Measurements from ENCODE around the gene PEAK1.

Gene PEAK1

DNA sequence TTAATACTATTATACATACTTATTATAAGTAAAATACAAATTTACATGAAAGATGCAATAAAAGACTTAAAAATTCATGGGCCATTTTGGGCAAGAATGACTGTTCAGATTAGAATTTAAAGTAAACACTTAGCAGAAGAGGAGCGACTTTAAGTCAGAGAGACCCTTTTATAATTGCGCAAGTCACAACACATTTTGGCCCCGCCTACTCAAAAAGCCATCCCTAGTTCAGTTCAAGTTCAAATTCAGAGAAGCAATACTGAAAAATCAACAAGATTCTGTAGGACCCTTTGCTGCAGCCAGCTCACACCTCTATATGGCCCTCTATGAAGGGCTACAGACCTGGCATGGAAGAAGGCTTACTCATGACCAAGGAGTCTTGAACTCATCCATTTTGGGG lies 64.6 kb downstream of the PEAK1 start:
- DNase-seq (ENCODE audit: low read depth): no peak

DNA sequence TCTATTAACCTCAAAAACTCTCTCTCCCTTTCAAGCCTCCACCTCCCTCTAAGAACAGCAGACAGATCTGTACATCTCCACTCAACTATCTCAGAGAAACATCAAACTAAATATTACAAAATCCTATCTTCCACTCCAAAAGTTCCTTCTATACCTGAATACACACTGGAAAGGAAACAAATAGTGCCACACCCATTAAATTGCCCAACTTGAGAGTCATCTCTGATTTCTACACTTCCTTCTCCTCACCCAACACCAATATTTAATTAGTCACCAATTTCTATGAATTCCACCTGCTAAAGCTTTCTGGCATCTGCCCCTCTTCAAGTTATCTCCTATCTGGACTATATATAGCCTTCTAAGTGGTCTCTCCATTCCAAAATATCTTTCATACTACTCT lies 65.8 kb downstream of the PEAK1 start:
- DNase-seq (ENCODE audit: low read depth): no peak

DNA sequence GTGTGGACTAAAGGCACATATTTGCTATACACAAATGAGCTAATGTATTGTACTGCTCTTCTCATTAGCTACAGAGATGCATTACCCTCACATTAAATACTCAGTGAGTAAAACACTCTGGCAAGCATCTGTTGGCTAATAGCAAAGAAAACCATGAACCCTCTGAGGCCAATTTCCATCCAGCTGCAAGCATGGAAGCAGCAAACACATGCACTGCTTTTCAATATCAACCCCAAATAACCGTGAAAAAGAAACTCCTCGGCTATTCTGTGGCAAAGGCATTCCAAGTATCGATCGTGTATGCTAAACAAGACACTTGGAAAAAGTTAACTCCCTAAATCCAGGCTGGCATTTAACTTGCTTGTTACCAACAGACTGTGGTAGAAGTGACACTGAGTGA lies 67.0 kb downstream of the PEAK1 start:
- no peak for DNase-seq (ENCODE audit: low read depth)

DNA sequence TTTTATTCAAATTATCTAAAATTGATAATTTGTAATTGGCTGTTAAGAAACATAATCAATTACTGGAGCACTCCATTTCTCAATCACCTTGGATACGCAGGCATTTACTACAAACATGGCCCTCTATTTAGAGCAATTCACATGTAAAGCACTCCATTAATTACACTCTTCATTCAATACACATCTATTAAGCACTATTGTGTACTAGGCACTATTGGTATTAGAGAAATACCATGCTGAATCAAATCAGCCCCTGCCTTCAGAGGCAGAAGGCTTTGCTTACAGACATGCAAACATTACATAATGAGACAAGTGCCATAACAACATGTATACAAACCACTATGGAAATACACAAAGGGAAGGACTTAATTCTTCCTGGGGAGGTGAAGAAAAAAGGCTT lies 69.1 kb downstream of the PEAK1 start:
- no peak for DNase-seq (ENCODE audit: low read depth)

DNA sequence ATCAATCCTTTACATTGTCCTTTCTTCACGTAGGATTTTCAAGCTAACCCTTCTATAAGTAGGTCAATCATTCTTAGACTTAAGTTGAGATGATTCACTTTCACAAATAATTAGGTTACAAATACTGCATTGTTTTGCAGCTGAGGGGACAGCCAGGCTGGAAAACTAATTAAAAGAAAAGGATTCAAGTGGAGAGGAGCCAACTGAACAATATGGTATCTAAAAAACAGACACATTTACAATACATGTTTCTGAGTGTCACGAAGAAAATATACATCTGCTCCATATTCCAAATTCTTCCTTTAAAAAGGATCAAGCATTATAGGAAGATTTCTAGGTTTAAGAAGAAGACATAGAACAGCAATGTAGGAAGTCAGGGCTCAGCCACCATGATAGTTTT lies 70.2 kb downstream of the PEAK1 start:
- no peak for DNase-seq (ENCODE audit: low read depth)

DNA sequence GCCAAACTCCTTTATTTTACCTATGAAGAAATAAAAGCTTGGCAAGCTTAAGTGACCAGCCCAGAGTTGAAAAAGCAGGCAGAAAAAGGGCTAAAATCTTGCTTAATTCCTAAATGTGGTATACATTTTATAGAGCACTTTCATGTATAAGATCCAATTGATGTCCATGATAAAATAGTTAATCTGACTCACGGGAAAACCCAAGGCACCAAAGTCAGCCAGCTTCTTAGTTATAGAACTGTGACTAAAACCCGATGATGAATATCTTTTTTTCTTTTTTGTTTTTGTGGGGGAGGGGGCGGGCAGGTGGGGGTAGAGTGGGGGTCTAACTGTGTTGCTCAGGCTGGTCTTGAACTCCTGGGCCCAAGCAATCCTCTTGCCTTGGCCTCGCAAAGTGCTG lies 71.4 kb downstream of the PEAK1 start:
- no peak for DNase-seq (ENCODE audit: low read depth)

DNA sequence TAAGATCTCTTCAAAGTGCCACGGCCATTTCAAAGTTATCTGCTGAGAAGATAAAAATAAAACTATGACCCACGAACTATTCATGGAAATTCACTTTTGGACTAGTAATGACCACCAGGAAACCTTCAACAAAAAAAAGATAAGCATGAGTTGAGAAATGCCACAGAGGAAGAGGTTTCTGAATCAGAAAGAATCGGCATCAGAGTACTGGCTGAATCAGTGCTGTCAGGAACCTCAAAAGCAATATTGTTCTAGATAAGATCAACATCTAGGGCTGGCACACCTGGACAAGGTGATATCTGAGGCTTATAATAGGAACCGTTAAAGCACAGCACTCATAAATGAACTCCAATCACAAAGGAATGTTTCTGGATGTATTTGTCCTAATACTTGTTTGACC lies 72.7 kb downstream of the PEAK1 start:
- DNase-seq (ENCODE audit: low read depth): peak; percentile 59

DNA sequence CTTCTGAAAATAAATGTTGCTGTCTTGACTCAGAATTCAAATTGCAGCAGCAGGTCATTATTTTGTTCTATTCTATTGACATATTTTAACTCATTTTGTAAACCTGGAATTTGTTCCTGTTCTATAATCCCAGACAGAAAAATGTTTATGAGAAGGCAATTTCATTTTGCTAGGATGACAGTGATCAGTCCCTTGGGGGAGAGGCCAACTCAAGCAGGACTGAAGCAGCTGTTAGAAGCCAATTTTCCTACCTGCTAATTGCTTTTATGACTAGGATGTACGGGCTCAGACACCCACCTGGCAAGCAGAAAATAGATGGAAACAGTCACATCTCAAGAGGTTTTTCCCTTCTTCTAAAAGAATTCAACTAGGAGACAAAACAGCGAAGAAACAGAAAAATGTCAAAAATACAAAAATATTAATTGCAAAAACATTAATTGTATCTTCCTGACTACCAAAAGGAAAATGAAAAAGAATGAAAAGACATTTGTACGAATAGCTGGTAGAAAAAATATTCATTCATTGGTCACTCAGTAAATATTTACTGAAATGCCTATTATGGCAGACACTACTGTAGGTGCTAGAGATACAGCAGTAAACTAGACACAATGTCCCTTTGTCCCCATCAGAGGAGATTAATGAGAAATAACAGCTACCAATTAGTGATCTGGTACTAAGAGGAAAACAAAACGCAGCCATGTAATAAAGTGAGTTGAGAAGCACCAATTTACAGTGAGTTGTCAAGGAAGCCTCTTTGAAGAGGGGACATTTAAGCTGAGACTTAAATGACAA lies 73.5 kb downstream of the PEAK1 start:
- DNase-seq (ENCODE audit: low read depth): no peak

DNA sequence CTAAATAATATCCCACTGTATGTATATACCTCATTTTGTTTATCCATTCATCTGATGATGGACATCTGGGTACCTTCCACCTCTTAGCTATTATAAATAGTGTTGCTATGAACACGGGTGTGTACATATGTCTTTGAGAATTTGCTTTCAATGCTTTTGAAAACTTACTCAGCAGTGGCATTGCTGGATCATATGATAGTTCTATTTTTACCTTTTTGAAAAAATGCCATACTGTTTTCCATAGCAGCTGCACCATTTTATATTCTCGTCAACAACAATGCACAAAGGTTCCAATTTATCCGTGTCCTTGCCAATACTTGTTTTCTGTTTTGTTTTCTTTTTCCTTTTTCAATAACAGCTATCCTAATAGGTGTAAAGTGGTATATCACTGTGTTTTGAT lies 77.1 kb downstream of the PEAK1 start:
- DNase-seq (ENCODE audit: low read depth): no peak

DNA sequence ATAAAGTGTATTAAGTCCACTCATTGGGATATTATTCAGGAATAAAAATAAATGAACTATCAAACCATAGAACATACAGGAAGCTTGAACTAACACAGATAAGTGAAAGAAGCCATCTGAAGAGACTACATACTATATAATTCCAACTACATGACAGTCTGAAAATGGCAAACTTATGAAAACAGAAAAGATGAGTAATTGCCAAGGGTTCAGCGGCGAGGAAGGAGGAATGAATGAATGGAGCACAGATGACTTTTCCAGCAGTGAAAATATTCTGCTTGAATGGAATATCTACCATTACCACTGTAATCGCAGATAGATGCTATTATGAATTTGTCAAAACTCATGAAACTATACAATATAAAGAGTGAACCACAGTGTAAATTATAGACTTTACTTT lies 79.7 kb downstream of the PEAK1 start:
- DNase-seq (ENCODE audit: low read depth): no peak

DNA sequence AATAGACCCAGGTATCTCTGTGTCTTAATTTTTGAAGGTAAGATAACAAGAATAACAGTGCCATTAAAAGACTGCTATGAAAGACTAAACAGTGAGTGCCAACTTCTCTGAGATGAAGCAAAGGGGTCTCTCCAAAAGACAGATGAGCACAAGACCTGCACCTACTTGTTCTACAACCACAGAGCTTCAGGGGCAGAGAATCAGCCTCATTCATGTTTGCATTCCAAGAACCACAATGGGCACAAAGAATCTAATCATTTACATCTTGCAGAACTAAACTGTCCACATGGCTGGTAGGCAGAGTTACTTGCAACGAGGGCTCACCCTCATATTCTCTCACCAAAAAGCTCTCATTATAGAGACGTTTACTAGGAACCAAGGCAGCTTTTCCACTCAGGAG lies 83.9 kb downstream of the PEAK1 start:
- no peak for DNase-seq (ENCODE audit: low read depth)

DNA sequence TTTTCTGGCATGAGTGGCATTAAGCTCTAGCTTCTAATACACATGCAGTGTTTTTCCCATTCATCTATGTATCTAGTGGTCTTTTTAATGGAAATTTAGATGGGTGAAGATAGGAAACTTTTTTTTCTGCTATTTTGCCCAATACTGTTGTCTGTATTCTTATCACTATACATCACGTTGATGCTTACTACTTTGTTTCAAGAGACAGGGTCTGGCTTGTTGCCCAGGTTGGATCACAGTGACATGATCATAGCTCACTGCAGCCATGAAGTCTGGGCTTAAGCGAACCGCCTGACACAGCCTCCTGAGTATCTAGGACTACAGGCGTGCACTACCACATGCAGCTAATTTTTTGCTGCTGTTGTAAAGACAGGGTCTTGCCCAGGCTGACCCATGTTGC lies 84.6 kb downstream of the PEAK1 start:
- DNase-seq (ENCODE audit: low read depth): peak; percentile 73

DNA sequence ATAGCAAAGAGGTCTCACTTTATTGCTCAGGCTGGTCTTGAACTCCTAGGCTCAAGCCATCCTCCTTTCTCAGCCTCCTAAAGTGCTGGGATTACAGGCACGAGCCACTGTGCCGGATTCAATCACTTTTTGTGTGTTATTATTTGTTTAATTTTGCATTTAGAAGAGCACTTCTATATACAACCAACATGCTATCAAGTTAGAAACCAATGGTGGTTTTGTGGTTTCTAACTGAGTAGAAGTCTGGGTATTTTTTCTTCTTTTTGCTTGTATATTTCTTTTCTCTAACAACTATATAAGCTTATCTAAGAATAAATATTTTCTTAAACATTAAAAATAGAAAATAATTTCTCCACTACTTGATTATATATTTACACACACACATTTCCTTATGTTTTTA lies 86.7 kb downstream of the PEAK1 start:
- no peak for DNase-seq (ENCODE audit: low read depth)

DNA sequence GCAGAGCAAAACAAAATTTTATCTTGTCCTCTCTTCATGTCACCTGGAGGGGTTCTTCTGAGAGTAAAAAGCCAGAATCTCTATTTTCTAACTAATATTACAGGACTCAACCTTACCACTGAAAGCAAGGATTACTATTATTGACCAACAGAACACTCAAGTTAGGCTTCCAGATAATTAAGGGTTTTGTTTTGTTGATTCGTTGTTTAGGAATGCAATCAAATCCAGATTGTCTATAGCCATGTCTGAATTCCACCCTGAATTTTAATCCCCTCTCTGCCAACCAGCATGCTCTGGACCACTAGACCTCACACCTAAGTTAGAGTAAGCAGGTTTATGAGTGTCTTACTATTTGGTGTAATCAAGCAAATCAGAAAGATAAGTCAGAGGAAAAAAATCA lies 90.7 kb downstream of the PEAK1 start:
- no peak for DNase-seq (ENCODE audit: low read depth)

DNA sequence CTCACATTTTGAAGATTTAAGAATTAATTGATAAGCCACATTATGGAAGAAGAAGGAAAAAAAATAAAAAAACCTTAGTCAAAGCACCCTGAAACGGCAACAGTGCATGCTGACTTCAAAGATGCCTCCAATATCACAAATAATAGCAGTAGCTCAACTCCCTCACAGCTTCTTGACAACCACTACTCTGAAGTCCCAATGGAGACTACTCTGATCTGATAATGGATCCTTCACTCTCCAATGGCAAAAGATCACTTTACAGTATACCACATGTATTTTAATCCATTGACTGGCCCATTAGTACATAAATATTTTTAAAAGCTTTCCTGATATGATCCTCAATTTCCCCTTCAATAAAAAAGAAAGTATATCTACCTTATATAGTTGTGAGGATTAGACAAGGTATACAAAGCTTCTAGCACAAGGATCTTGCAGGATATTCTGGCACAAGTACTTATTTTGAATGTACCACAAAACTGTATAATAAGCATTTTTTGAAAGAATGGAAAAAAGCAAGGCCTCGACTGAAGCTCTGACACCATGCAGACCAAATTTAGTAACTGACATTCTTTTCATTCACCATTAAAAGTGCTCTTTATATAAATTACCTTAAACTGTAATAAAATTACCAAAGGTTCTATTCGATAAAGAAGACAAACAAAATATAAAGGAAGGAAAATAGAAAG lies 91.9 kb downstream of the PEAK1 start:
- DNase-seq (ENCODE audit: low read depth): no peak

DNA sequence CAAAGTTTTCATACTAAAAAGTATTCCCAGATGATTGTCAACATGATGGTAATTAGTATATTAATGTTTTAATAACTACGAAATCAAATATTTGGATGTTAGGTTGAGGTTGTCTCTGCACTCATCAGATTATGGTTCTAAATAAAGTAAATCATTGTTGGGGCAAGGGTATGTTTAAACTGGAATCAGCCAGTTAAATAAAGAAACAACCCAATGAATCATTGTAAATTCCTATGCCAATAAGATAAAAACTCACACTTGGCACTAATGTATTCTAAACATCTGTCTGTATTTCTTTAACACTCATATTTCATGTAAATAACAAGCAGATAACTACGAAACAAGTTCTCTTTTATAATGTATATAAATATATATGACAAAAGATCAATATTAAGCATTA lies 92.7 kb downstream of the PEAK1 start:
- no peak for DNase-seq (ENCODE audit: low read depth)

DNA sequence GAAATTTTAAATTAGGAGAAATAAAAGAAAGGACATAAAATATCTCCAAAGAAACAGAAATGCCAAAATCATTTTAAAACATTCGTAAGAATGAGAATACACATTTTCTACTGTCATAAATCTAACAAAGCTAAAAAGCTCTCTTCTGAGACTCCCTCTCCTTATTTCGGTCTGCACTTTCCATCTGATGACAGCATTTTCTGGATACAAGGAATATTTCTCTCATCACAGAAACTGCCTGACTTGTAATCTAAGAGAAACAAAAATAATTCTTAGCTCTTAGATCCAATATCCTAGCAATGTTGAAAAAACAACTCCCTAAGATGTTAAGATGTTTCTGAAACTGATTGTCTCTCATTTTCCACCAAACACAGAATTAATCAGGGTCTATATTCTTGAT lies 93.5 kb downstream of the PEAK1 start:
- DNase-seq (ENCODE audit: low read depth): no peak

DNA sequence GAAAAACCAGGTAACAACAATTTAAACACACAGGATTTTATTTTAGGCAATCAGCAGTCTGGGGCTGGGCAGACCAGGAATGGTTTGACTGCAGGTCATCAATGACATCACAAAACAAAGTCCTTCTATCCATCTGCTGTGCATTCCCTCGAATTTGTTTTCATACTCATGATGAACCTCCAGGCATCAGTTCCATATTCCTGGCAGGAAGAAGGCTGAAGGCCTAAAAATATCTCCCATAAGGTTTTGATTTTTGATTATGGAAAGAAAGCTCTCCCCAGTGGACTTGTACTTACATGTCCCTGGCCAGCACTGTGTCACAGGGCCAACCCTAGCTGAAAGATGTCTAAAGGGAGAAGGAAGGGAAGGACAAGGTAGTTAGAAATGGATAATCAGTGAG lies 107.4 kb downstream of the PEAK1 start:
- no peak for DNase-seq (ENCODE audit: low read depth)

DNA sequence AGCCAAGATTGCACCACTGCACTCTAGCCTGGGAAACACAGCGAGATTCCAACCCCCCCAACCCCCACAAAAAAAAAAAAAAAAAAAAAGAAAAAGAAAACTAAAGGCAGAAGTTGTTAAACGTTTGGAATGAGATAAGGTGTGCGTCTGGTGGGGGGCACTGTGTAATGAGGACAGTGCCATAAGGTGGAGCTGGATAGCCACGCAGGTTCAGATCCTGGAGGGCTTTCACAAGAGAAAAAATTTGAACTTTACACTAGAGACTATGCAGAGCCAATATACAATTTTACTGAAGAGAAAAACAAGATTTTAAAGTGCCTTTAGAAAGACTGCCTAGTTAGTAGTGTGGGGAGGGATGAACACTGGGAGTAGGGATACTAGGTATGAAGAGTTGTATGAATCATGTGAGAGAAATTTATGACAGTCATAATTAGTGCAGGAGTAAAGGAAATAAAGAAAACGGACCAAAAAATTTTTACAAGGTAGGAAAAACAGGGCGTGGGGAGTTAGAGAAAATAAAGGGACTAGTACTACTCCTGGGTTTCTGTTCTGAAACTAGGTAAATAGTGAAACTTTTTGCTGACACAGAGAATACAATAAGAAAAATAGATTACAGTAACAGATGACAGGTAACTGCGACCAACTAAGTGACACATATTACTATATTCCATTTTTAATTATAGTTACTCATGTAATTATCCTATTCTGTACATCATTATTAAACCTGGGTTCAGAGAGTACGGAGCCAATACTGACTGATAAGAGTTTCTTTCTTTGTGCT lies 108.1 kb downstream of the PEAK1 start:
- no peak for DNase-seq (ENCODE audit: low read depth)

DNA sequence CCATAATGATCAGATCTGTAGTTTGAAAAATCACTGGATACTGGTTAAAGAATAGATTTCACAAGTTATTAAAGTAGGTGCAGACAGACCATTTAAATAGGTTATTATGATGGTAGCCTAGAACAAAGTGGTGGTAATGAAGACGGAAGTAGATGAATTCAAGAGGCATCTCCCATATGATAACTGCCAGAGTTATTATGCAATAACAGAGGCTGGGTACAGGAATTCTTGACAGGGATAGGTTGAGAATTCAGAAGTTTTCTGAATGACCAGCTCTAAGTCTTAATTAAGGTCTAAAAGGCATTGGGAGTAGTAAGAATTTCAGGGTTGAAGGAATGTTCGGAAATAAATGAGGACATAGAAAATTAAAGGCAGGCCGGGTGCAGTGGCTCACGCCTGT lies 108.9 kb downstream of the PEAK1 start:
- peak; percentile 16 for DNase-seq (ENCODE audit: low read depth)

DNA sequence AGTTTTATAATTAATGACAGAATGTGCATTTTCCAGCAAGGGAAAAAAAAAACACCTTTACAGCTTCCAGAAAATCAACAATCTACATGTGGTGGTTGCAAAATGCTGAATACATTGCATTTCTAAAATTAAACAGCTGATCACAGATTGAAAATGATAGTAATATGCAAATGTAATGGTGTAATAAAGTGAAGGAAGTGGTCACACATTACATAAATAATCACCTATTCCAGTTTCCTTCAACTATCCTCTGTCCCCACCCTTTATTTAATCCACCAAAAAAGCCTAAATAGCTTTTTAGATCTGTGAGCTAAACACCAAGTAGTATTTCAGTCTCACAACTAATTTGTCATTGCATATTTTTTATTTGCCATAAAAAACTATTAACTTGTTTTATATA lies 110.5 kb downstream of the PEAK1 start:
- no peak for DNase-seq (ENCODE audit: low read depth)

DNA sequence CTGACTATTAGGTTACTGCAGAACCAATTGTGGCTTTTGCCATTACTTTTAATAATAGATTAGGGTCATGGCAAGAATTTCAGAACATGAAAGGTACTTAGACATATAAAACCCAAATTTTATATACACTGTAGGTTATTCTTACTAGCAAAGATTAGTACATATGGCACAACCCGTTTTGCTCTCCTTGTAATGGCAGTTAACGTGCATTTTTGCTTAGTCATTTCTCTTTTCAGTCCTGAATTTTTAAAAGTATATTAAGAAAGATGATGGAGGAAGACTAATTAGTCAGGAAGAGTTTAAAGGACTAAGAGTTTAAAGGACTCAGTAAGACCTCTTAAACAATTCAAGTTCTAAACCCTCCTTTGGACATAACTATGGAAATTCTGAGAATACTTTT lies 114.0 kb downstream of the PEAK1 start:
- no peak for DNase-seq (ENCODE audit: low read depth)

DNA sequence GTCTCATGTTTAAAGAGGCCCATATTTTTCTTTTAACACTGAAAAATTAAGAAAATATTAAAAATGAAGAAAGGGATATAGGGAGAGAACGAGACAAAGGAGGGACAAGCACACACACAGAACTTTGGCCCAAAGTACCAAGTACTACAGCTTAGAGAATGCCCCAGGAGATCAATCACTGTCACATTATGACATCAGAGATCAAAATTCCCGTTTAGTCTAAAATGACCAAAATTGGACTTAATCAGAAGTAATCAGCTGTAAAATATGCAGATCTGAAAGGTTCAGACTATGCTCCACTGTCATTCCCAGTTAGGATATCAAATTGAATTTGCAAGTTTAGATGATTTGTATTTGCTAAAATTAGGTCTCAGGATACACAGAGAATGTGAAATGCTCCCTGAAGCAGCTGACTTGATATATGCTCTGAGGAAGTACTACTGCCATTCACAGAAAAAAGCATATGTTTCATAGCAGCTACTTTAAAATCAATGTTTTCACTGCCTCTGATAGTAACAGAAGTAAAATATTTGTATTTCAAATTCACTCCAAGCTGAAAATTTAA lies 123.0 kb downstream of the PEAK1 start:
- DNase-seq (ENCODE audit: low read depth): no peak

All from amniotic epithelial cell (primary cell).